Esophagus muscularis mucosa (tissue), 4 donors: ENCODE data around the gene OBP2A. TPM values are rescaled to one million over a fixed set of nuclear protein-coding genes. Genes with fewer than 3 reads are reported as not detected.

Source experiments
- DNase-seq: peaks from one replicate; pipeline ENCODE4 v3.0.0-alpha.2; 2017; ENCODE audit errors: extremely low spot score
- H3K27ac ChIP-seq, 4 donors: fragments of 200-600 bp; sonication (generic); replicated peaks in 1 of 4; 1 replicate in 3 of 4; 2 replicates in 1 of 4; pipeline ENCODE4 v1.5.1; 2016 to 2019; ENCODE audit warnings: mild to moderate bottlenecking in 1 of 4
- H3K27me3 ChIP-seq, 4 donors: fragments of 200-600 bp; sonication (generic); one replicate each; pipeline versions ENCODE4 v1.5.1 to v1.6.0; 2016 to 2019
- H3K36me3 ChIP-seq, 4 donors: fragments of 200-600 bp; sonication (generic); one replicate each; pipeline ENCODE4 v1.5.1; 2016 to 2019
- H3K4me1 ChIP-seq, 4 donors: fragments of 200-600 bp; sonication (generic); one replicate each; pipeline ENCODE4 v1.5.1; 2016 to 2019
- H3K4me3 ChIP-seq, 4 donors: fragments of 200-600 bp; sonication (generic); 1 replicate in 2 of 4; 2 replicates in 2 of 4; pipeline ENCODE4 v1.5.1; 2016 to 2019; ENCODE audit warnings: mild to moderate bottlenecking in 4 of 4, moderate library complexity in 1 of 4
- H3K9me3 ChIP-seq, 4 donors: fragments of 200-600 bp; sonication (generic); 1 replicate in 3 of 4; 2 replicates in 1 of 4; pipeline ENCODE4 v1.5.1; 2016 to 2019
- EP300 ChIP-seq: sonication (generic); formaldehyde crosslinking; IDR thresholded peaks from one replicate; pipeline ENCODE4 v1.6.1; 2017; ENCODE audit warnings: antibody characterized with exemption
- POLR2A ChIP-seq: fragments of 450-650 bp; IDR thresholded peaks from one replicate; pipeline ENCODE4 v1.6.1; 2017; ENCODE audit warnings: antibody characterized with exemption, moderate library complexity, mild to moderate bottlenecking, low read depth
- POLR2AphosphoS5 ChIP-seq, 2 donors: sonication (generic); formaldehyde crosslinking; IDR thresholded peaks; one replicate each; pipeline ENCODE4 v1.6.1; 2017; ENCODE audit warnings: antibody characterized with exemption in 2 of 2
- WGBS: methylation state at CpG from one replicate; pipeline ENCODE4 v1.1.5; 2018; 5-methylcytosine and 5-hydroxymethylcytosine counted together
- intact Hi-C: fragments of 100-400 bp; cut with DNase I; formaldehyde crosslinking; loops from one replicate; pipeline ENCODE4 v1.15.1; 2023
- total RNA-seq, 4 donors: library from RNA; depleted of rRNA; stranded (reverse); fragments of >200 nt; gene quantifications; one replicate each; pipeline versions ENCODE4 v1.1.0 to v1.2.1, GENCODE V29; 2016
- TF ChIP-seq, protein P1 (sequence below), 3 experiments: fragments of 200-600 bp in 2 of 3; fragments of 450-650 bp in 1 of 3; sonication (generic) in 2 of 3; IDR thresholded peaks; one replicate each; pipeline ENCODE4 v1.5.1; 2017 to 2019; ENCODE audit warnings: antibody characterized with exemption in 3 of 3, mild to moderate bottlenecking in 2 of 3, moderate library complexity in 1 of 3

Gene OBP2A
- total RNA-seq, 4 donors from 2014 or later = not detected

DNA sequence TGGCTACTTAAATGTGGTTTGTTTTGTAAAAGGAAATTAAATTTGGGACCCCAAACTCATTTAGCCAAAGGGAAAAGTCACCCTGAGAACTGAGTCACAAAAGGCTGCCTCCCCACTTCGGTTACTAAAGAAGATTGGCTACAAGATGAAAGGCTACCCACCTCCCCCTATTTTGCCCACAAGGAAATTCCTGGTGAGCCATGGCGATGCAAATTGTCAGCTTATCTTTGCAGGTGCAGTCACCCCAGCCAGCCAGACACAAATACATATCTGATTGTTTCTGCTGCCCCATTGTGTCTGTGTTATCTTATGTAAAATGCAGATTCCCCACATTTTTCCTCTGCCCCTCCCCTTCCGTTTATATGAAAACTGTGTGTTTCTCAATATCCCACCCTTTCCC is 24.5 kb downstream of the OBP2A start:
- Histone ChIP-seq H3K4me3 (no peak overlapping the region), H3K27me3 (peaks cover 0 to 60% (median 0%) of the 10 kb centered on the region in 4 donors), H3K4me1 (no peaks in the 10 kb centered on the region), H3K36me3 (no peaks in the 10 kb centered on the region), H3K9me3 (peaks cover 0 to 10% (median 5%) of the 10 kb centered on the region in 4 donors), H3K27ac (no peak overlapping the region)
- no peak for DNase-seq
- intact Hi-C loops = no loop called here
- TF ChIP-seq, protein P1, sequence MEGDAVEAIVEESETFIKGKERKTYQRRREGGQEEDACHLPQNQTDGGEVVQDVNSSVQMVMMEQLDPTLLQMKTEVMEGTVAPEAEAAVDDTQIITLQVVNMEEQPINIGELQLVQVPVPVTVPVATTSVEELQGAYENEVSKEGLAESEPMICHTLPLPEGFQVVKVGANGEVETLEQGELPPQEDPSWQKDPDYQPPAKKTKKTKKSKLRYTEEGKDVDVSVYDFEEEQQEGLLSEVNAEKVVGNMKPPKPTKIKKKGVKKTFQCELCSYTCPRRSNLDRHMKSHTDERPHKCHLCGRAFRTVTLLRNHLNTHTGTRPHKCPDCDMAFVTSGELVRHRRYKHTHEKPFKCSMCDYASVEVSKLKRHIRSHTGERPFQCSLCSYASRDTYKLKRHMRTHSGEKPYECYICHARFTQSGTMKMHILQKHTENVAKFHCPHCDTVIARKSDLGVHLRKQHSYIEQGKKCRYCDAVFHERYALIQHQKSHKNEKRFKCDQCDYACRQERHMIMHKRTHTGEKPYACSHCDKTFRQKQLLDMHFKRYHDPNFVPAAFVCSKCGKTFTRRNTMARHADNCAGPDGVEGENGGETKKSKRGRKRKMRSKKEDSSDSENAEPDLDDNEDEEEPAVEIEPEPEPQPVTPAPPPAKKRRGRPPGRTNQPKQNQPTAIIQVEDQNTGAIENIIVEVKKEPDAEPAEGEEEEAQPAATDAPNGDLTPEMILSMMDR (IDR thresholded peaks at IDR 0.05) = no peak
- TF ChIP-seq EP300 (no peak), POLR2AphosphoS5 (IDR thresholded peaks at IDR 0.05) (no peak), POLR2A (no peak)
- WGBS = 60% methylated on average over 3 of the region's 3 CpGs

DNA sequence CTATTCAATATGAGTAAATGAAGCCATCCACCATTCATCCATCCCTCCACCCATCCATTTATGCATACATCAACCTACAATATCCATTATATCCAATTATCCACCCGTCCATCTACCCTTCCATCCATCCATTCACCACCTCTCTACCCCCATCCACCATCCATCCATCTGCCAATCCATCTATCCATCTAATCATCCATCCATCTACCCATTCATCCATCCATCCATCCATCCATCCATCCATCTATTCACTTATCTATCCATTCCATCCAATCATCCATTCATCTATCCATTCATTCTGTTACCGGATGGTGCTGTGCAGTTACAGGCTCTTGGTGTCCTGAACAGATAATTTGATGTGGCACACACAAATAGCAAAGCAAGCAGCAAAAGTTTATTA is 26.3 kb downstream of the OBP2A start:
- Histone ChIP-seq H3K4me1 (no peaks in the 10 kb centered on the region), H3K36me3 (no peaks in the 10 kb centered on the region), H3K9me3 (peaks cover 0 to 10% (median 5%) of the 10 kb centered on the region in 4 donors), H3K27me3 (peaks cover 0 to 58% (median 0%) of the 10 kb centered on the region in 4 donors), H3K4me3 (no peak overlapping the region), H3K27ac (no peak overlapping the region)
- WGBS = 83% methylated on average over 2 of the region's 2 CpGs
- no peak for DNase-seq
- intact Hi-C loops = no loop called here
- TF ChIP-seq POLR2A = no peak
- TF ChIP-seq, protein P1 (IDR thresholded peaks at IDR 0.05) = no peak
- no peak for TF ChIP-seq POLR2AphosphoS5 (IDR thresholded peaks at IDR 0.05)

DNA sequence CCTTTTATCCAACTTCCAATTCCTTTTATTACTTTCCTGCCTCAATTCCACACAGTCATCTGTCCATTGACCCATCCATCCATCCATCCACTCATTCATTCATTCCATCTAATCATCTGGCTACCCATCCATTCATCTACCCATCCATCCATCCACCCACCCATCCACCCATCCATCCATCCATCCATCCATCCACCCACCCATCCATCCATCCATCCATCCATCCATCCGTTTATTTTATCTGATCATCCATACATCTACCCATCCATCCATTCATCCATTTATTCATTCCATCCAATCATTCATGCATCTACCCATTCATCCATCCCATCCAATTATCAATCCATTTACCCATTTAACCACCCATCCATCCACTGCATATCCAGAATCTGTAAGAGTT is 27.2 kb downstream of the OBP2A start:
- H3K9me3 ChIP-seq = peaks cover 0 to 10% (median 5%) of the 10 kb centered on the region in 4 donors
- TF ChIP-seq EP300 = no peak
- TF ChIP-seq POLR2AphosphoS5 (IDR thresholded peaks at IDR 0.05) = no peak
- no peak for TF ChIP-seq POLR2A
- TF ChIP-seq, protein P1 (IDR thresholded peaks at IDR 0.05) = no peak
- H3K27me3 ChIP-seq = peaks cover 0 to 49% (median 0%) of the 10 kb centered on the region in 4 donors
- intact Hi-C loops = no loop called here
- no peak for DNase-seq
- WGBS = 79% methylated on average over 1 of the region's 1 CpG
- no peak overlapping the region for H3K4me3 ChIP-seq
- no peaks in the 10 kb centered on the region for H3K4me1 ChIP-seq
- H3K36me3 ChIP-seq = no peaks in the 10 kb centered on the region
- no peak overlapping the region for H3K27ac ChIP-seq

DNA sequence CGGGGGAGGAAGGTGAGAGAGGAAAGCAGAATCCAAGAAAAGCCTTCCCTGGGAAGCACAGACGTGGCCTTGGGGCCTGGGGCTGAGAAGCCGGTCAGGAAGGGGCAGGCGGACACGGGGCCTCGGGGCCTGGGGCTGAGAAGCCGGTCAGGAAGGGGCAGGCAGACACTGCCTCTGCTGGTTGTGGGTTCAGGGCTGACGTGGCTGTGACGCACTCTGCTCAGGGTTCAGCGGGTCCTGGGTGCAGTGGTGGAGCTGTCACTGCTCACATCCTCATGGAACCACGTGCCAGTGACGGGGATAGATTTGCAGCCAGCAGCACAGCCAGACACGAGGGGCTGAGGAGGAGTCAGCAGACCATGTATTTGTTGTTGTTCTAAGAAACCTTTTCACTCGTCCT is 28.4 kb downstream of the OBP2A start:
- Histone ChIP-seq H3K27ac (no peak overlapping the region), H3K4me1 (no peaks in the 10 kb centered on the region), H3K4me3 (no peak overlapping the region), H3K36me3 (no peaks in the 10 kb centered on the region), H3K27me3 (peaks cover 0 to 41% (median 0%) of the 10 kb centered on the region in 4 donors), H3K9me3 (peaks cover 0 to 4% (median 2%) of the 10 kb centered on the region in 4 donors)
- TF ChIP-seq POLR2A = no peak
- TF ChIP-seq POLR2AphosphoS5 (IDR thresholded peaks at IDR 0.05) = no peak
- TF ChIP-seq, protein P1 (IDR thresholded peaks at IDR 0.05) = no peak
- no peak for TF ChIP-seq EP300
- 77% methylated on average over 14 of the region's 14 CpGs for WGBS
- DNase-seq = no peak
- intact Hi-C loops = no loop called here

DNA sequence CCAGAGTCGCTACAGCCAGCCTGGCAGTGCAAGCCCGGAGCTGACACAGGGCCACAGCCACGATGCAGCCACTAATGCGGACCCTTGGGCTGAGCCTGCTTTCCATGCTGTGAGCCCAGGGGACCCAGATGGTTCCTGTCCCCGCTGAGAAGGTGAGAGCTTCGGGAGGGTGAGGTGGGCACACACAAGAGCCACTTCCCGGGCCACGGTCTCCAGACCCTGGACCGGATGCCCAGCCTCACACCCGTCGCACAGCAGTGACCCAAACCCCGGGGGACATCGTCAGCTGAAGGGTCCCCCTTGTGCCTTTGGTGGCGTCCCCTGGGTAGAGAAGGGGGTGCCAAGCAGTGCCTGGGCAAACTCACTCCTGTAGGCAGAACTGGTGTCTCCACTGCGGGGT is 29.0 kb downstream of the OBP2A start:
- no peaks in the 10 kb centered on the region for H3K9me3 ChIP-seq
- WGBS = 100% methylated on average over 1 of the region's 15 CpGs
- intact Hi-C loops = no loop called here
- no peak overlapping the region for H3K4me3 ChIP-seq
- TF ChIP-seq, protein P1 (IDR thresholded peaks at IDR 0.05) = no peak
- TF ChIP-seq POLR2A (no peak), EP300 (no peak), POLR2AphosphoS5 (IDR thresholded peaks at IDR 0.05) (no peak)
- no peak for DNase-seq
- H3K36me3 ChIP-seq = no peaks in the 10 kb centered on the region
- H3K4me1 ChIP-seq = no peaks in the 10 kb centered on the region
- H3K27me3 ChIP-seq = peaks cover 0 to 46% (median 0%) of the 10 kb centered on the region in 4 donors
- no peak overlapping the region for H3K27ac ChIP-seq
